Endometrium (tissue), 2 donors: ENCODE results near the gene CDKAL1.

ENCODE experiments used
- FAIRE-seq: peaks from 2 replicates; lab custom pipeline; 2012; peaks lifted over from hg19 to GRCh38; lab: Jason Lieb, UNC
- donor health status: control.
- donor health status: control.

Gene CDKAL1

GRCh38 chr6:20969551-20969950 lies 435.3 kb downstream of the CDKAL1 start:
- no peak for FAIRE-seq

DNA sequence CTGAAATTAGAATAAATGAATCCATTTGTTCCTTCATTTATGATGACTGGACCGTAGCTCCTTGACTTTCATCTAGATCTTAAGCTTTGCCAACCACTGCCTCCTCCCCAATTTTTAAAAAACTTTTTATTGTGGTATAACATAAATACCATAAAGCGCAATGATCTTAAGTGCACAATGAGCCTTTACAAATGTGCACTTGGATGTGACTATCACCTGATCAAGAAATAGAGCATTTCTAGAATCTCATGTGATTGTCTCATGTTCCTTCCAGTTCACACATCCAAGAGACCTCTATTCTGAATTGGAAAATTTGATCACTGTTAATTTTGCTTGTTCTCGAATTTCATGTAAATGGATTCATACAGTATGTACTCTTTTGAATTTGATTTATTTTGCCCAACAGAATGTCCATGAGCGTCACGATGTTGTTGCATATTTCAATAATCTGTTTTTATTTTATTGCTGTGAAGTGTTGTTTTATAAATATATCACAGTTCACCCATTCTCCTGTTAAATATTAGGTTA lies 442.2 kb downstream of the CDKAL1 start:
- no peak for FAIRE-seq

- peak; percentile 80 for FAIRE-seq
Observed at GRCh38 chr6:20978151-20978614, 443.9 kb downstream of the CDKAL1 start.

- no peak for FAIRE-seq
Observed at GRCh38 chr6:20979076-20979475, 444.8 kb downstream of the CDKAL1 start.

DNA sequence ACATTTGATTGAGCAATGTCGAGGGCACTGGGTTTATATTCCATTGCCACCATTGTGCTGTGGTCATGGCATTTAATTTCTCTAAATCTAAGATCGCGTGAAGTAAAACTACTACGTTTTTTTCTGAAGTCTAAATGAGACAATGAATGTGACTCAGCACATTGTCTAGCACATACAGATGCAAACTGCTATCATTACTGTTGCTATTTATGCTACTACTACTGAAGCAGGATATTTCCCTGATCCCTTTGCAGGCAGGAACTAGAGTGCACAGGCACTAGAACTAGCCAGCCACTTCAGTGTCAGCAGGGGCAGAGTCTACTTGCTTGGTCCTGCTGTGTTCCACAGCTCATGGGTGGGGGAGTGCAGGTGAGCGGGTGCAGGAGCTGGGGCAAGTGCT lies 449.7 kb downstream of the CDKAL1 start:
- no peak for FAIRE-seq

DNA sequence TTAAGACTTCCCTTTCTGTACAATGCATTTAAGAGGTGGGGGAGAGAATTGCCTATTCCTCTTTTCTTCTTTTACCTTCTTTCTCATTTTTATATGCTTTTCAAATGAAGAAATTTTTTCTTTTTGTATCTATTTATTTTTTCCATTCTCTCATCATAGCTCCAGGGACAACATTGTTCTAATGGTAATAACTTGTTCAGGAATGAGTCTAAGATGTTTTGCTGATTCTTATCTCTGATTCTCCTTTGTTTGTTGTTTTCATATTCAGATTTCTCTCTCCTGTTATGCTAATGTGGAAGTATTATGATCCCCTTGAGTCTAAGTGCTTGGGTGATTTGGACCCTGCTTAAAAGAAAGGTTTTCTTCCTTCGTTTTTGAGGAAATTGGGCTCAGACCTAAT lies 451.6 kb downstream of the CDKAL1 start:
- peak; percentile 41 for FAIRE-seq

DNA sequence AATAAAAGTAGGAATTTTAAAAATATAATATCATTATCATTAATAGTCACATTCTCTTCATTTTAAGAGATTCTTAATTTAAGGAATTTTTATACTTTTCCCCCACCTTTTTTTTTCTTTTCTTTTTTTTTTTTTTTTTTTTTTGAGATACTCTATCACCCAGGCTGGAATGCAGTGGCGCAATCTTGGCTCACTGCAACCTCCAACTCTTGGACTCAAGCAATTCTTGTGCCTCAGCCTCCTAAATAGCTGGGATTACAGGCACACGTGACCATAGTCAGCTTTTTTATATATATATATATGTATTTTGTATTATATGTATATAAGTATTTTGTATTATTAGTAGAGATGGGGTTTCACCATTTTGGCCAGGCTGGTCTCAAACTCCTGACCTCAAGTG lies 457.7 kb downstream of the CDKAL1 start:
- FAIRE-seq, result no peak

GRCh38 chr6:20996099-20996498 lies 461.8 kb downstream of the CDKAL1 start:
- no peak for FAIRE-seq

DNA sequence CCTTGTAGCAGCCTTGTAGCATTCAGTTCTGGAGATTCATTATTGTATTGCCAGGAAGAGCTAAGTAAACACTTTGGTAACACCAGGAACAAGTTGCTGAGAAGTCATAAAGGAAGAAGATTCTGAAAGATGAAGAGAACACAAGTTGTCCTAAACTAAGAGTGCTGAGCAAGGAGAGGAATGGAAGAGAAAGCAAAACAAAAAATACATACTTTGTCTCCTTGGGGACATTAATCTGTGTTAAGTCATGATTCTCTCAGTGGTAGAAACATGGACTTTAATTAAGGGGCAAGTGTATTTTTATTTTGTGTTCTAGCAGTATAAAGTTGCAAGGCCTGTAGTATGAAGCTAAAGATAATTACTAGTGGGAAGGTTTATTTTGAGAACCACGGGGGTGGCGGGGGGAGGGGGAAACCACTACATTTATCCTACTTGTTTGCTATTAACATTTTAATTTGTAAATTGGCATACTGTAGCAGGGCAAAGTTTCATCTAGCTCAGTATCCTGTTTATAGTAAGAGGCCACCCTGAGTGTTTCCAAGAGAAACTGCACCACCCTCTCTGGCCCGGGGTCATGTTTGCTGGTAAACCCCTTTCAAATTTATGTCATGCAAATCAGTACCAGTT lies 463.0 kb downstream of the CDKAL1 start:
- FAIRE-seq, result no peak

DNA sequence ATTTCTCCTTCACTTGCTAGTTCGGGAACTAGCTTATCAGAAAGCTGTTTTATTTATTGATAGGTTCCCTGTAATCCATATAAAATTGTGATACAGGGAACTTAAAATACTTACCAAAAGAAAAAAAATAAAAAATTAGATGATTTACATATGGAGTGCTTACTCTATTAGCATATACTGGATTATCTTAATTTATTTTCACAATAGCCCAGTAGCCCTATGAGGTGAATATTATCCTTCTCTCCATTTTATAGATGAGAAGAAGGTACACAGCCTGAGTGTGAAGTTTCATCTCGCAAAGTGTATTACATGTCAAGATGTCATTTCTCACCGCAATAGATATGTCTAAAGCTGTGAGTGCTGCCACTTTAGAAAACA lies 463.5 kb downstream of the CDKAL1 start:
- no peak for FAIRE-seq

DNA sequence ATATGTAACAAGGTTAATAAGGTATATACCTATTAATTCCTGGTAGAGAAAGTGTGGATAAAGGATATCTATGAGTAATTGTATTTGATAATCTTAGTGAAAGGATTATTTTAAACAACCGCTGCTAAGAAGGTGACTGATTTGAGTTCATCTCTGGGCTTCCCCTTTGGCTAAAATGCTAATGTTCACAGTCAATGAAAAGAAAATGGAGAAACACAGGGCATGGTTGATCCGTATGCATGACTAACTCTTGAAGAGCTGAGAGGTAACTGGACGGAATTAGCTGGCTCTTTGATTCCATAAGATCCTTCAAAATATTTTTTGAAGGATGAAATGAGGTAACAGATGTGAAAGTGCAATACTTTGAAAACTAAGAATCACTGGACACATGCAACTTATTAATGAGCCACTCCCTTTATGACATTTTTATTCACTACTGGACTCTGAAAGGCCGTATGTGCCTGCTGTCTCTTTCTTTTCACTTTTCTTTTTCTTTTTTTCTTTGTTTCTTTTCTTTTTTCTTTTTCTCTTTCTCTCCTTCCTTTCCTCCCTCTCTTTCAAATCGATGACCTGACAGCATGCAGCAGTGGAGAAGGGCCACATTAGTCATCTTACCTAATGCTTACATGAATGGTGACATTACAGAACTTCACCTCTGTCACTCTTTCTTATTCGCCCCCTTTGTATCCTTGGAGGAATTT lies 464.6 kb downstream of the CDKAL1 start:
- FAIRE-seq, result no peak

DNA sequence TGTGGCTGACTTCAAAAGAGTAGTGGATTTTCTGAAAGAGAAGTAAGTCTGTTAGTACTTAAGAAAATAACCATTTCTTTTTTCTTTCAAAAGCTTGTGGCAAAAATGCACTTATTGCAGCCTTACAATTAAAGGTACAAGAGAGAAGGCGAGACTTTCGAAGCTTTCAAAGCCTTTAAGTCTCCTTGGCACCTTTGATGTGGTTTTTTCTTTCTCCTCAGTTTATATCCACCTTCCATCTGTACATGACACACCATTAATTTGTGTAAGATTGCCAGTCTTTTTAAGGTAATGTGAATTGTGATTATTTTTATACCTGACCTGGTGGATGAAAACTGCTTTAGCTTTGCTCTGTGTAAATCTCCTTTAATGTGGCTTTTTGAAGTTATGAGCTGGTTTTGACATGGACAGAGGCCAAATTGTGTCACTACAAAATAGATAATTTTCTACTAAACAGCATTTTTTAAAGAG lies 466.1 kb downstream of the CDKAL1 start:
- FAIRE-seq, result no peak

DNA sequence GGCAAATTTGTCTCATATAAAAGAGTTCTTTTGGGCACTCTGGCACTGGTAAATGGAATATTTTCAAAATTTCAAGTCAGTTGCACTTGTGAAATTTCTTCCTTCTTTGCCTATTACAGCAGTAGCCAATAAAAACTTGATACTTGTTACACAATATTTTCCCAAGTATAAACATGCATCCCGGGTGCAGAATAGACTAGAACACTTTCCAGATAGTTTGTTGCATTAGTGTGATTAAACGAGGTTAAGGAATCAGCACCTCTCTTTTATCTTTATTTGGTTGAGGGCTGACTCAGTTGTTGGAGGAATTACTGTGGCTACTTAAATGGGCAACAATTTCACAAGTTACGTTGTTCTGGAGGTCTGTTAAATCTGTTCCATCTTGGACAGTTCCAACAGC lies 467.5 kb downstream of the CDKAL1 start:
- no peak for FAIRE-seq

- no peak for FAIRE-seq
Observed at GRCh38 chr6:21003780-21004541, 469.7 kb downstream of the CDKAL1 start.

- FAIRE-seq, result no peak
Observed at GRCh38 chr6:21005816-21006570, 471.7 kb downstream of the CDKAL1 start.

- no peak for FAIRE-seq
Observed at GRCh38 chr6:21019614-21020013, 485.4 kb downstream of the CDKAL1 start.

DNA sequence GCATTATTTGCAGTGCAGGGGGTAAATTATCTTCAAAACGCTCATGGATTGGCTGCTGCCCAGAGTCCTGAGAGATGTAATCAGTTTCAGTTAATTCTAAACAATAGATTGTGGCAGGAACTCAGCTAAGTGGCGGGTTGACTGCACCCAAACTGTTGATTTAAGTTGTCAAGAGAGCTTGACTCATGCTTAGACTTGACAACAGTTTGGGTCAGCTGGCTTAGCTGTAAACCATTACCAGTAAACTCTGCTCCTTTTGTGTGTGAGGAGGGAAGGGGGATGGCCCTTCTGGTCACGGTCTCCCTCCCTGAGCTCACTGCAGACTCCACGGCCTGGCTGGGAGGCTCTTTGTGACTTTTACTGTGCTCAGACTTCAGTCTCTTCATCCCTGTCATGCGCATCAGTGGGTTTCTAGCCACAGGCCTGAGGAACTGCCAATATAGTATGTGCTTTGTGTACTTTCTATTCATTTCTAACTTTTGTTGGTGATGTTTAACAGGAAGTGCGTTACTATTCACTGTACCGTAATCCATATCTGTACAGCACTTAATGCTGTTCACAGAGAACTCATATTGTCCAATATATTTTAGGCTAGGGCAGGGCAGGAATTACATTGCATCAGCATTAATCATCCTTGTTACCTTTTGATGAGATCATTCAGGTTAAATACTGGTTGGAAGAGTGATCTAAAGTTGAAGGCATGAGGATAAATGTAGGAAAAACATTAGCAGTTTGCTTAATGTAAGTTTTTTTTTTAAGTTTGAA lies 488.3 kb downstream of the CDKAL1 start:
- FAIRE-seq, result no peak

- FAIRE-seq, result no peak
Observed at GRCh38 chr6:21023210-21023609, 489.0 kb downstream of the CDKAL1 start.

- FAIRE-seq, result no peak
Observed at GRCh38 chr6:21024616-21025015, 490.4 kb downstream of the CDKAL1 start.

- FAIRE-seq, result peak; percentile 58
Observed at GRCh38 chr6:21026576-21027273, 492.5 kb downstream of the CDKAL1 start.

DNA sequence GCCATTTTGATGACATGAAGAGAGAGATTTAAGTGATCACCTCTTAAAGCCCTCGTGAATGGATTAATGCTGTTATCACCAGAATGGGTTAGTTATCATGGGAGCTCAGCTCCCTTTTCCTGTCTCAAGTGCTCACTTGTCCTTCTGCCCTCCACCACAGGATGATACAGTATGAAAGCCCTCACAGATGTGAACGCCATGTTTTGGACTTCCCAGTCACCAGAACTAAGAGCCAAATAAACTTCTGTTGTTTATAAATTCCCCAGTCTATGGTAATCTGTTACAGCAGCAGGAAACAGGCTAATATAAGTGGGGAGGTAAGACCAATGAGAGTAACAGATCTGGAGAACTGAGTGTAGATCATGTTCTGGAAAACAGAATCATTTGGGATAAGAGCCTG lies 493.2 kb downstream of the CDKAL1 start:
- FAIRE-seq, result no peak
